NCI-H748 (cell line): ENCODE measurements around the gene TMF1.

Experiments used
- DNase-seq: peaks from one replicate; lab custom pipeline; 2025; ENCODE audit not compliant: unreplicated experiment; lab: John Stamatoyannopoulos, UW

TMF1 gene

GRCh38 chr3:69051756-69052471, at the start of gene TMF1:
TMF1 (minus strand) TSS chr3:69052333; CDS start chr3:69052086, 247 bp downstream.
- no peak for DNase-seq

GRCh38 chr3:69099576-69099975, 47.4 kb upstream of the TMF1 start:
- no peak for DNase-seq

GRCh38 chr3:69097407-69098086, 45.4 kb upstream of the TMF1 start:
- no peak for DNase-seq

GRCh38 chr3:69096299-69096698, 44.2 kb upstream of the TMF1 start:
- no peak for DNase-seq

- no peak for DNase-seq
Observed at GRCh38 chr3:69095636-69096035, 43.5 kb upstream of the TMF1 start.

GRCh38 chr3:69094467-69095205, 42.5 kb upstream of the TMF1 start:
- no peak for DNase-seq

- no peak for DNase-seq
Observed at GRCh38 chr3:69092030-69092516, 39.9 kb upstream of the TMF1 start.

GRCh38 chr3:69091389-69092029, 39.4 kb upstream of the TMF1 start:
- DNase-seq, result no peak

- DNase-seq, result no peak
Observed at GRCh38 chr3:69090021-69090420, 37.9 kb upstream of the TMF1 start.

- no peak for DNase-seq
Observed at GRCh38 chr3:69088063-69088462, 35.9 kb upstream of the TMF1 start.

- DNase-seq, result no peak
Observed at GRCh38 chr3:69087030-69087791, 35.1 kb upstream of the TMF1 start.

- DNase-seq, result peak; percentile 58
Observed at GRCh38 chr3:69085833-69086722, 33.9 kb upstream of the TMF1 start.

- peak; percentile 24 for DNase-seq
Observed at GRCh38 chr3:69085168-69085832, 33.2 kb upstream of the TMF1 start.

GRCh38 chr3:69084326-69085167, 32.4 kb upstream of the TMF1 start, which contains the start of gene ARL6IP5:
ARL6IP5 (plus strand) TSS chr3:69084937; CDS start chr3:69085048, 111 bp downstream.
- peak; percentile 87 for DNase-seq

GRCh38 chr3:69082805-69083204, 30.7 kb upstream of the TMF1 start:
- DNase-seq, result no peak

GRCh38 chr3:69082361-69082760, 30.2 kb upstream of the TMF1 start:
- DNase-seq, result no peak

- DNase-seq, result no peak
Observed at GRCh38 chr3:69081583-69082262, 29.6 kb upstream of the TMF1 start.
